DOHH2 (cell line): ENCODE measurements around the gene NME7.

ENCODE experiments used
- H3F3A ChIP-seq: fragments of 200-600 bp; sonication (generic), shearing (Covaris generic); 2 replicates; pipeline ENCODE4 v1.6.0; 2016; ENCODE audit warnings: antibody characterized with exemption, mild to moderate bottlenecking; ENCODE audit not compliant: control insufficient read depth, insufficient read depth
- H3K27ac ChIP-seq: fragments of 200-600 bp; sonication (generic); 2 replicates; pipeline ENCODE4 v1.5.1; 2014; ENCODE audit warnings: low read depth, mild to moderate bottlenecking, low read length, moderate library complexity
- H3K27me3 ChIP-seq: fragments of 200-600 bp; sonication (generic); 2 replicates; pipeline ENCODE4 v1.6.1; 2014; ENCODE audit warnings: mild to moderate bottlenecking, low read length, mixed read lengths; ENCODE audit not compliant: control insufficient read depth
- H3K36me3 ChIP-seq: fragments of 200-600 bp; sonication (generic); 2 replicates; pipeline ENCODE4 v1.6.1; 2014; ENCODE audit warnings: mild to moderate bottlenecking, low read length, moderate library complexity, mixed read lengths; ENCODE audit not compliant: control insufficient read depth
- H3K4me1 ChIP-seq: fragments of 200-600 bp; sonication (generic); 2 replicates; pipeline ENCODE4 v1.6.1; 2014; ENCODE audit warnings: mild to moderate bottlenecking, low read length, mixed read lengths; ENCODE audit not compliant: control insufficient read depth
- H3K4me2 ChIP-seq: fragments of 200-600 bp; sonication (generic); 2 replicates; pipeline ENCODE4 v1.6.0; 2014; ENCODE audit warnings: mild to moderate bottlenecking, low read length, moderate library complexity
- H3K4me3 ChIP-seq: fragments of 200-600 bp; sonication (generic); 2 replicates; pipeline ENCODE4 v1.5.1; 2014; ENCODE audit warnings: mild to moderate bottlenecking, low read length, mixed read lengths
- H3K79me2 ChIP-seq: fragments of 200-600 bp; sonication (generic); 2 replicates; pipeline ENCODE4 v1.6.1; 2014; ENCODE audit warnings: mild to moderate bottlenecking, low read length, mixed read lengths; ENCODE audit not compliant: control insufficient read depth
- H3K9me2 ChIP-seq: fragments of 200-600 bp; sonication (generic); replicated peaks from 2 replicates; pipeline ENCODE4 v1.6.1; 2014; ENCODE audit warnings: mild to moderate bottlenecking, low read length, mixed read lengths; ENCODE audit not compliant: control insufficient read depth
- H3K9me3 ChIP-seq: fragments of 200-600 bp; sonication (generic); 2 replicates; pipeline ENCODE4 v1.6.1; 2014; ENCODE audit warnings: antibody characterized with exemption, low read length, mixed read lengths; ENCODE audit not compliant: control insufficient read depth, insufficient read depth
- H4K20me1 ChIP-seq: fragments of 200-600 bp; sonication (generic); 2 replicates; pipeline ENCODE4 v1.6.0; 2014; ENCODE audit warnings: low read depth, mild to moderate bottlenecking, antibody characterized with exemption, low read length, moderate library complexity; ENCODE audit not compliant: control insufficient read depth, insufficient read depth
- EZH2phosphoT487 ChIP-seq: fragments of 200-600 bp; sonication (generic); IDR thresholded peaks from 2 replicates; pipeline ENCODE4 v1.6.1; 2017; ENCODE audit warnings: borderline replicate concordance, mild to moderate bottlenecking, antibody characterized with exemption, low read length, moderate library complexity, mixed read lengths
- TF ChIP-seq, protein P1 (sequence below): fragments of 200-600 bp; sonication (generic); IDR thresholded peaks from one replicate; pipeline ENCODE4 v1.5.1; 2014; ENCODE audit warnings: antibody characterized with exemption, mild to moderate bottlenecking, low read depth, low read length; ENCODE audit not compliant: poor library complexity, severe bottlenecking

The NME7 gene

GRCh38 chr1:169312084-169312954, 55.3 kb downstream of the NME7 start:
- Histone ChIP-seq H3K27me3 (no peaks in the 10 kb centered on the region), H3K4me3 (no peak overlapping the region), H4K20me1 (no peaks in the 10 kb centered on the region), H3K4me2 (no peak overlapping the region), H3K36me3 (no peaks in the 10 kb centered on the region), H3K9me2 (no peaks in the 10 kb centered on the region), H3K4me1 (no peaks in the 10 kb centered on the region), H3K79me2 (no peaks in the 10 kb centered on the region), H3K27ac (no peak overlapping the region), H3F3A (no peaks in the 10 kb centered on the region), H3K9me3 (no peaks in the 10 kb centered on the region)
- TF ChIP-seq EZH2phosphoT487, result no peak
- TF ChIP-seq, protein P1, sequence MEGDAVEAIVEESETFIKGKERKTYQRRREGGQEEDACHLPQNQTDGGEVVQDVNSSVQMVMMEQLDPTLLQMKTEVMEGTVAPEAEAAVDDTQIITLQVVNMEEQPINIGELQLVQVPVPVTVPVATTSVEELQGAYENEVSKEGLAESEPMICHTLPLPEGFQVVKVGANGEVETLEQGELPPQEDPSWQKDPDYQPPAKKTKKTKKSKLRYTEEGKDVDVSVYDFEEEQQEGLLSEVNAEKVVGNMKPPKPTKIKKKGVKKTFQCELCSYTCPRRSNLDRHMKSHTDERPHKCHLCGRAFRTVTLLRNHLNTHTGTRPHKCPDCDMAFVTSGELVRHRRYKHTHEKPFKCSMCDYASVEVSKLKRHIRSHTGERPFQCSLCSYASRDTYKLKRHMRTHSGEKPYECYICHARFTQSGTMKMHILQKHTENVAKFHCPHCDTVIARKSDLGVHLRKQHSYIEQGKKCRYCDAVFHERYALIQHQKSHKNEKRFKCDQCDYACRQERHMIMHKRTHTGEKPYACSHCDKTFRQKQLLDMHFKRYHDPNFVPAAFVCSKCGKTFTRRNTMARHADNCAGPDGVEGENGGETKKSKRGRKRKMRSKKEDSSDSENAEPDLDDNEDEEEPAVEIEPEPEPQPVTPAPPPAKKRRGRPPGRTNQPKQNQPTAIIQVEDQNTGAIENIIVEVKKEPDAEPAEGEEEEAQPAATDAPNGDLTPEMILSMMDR, result no peak

- Histone ChIP-seq H4K20me1 (no peaks in the 10 kb centered on the region), H3K27ac (no peak overlapping the region), H3K4me2 (no peak overlapping the region), H3K79me2 (no peaks in the 10 kb centered on the region), H3F3A (no peaks in the 10 kb centered on the region), H3K36me3 (no peaks in the 10 kb centered on the region), H3K27me3 (no peaks in the 10 kb centered on the region), H3K4me3 (no peak overlapping the region), H3K9me3 (no peaks in the 10 kb centered on the region), H3K9me2 (no peaks in the 10 kb centered on the region), H3K4me1 (no peaks in the 10 kb centered on the region)
- TF ChIP-seq EZH2phosphoT487, result no peak
- TF ChIP-seq, protein P1, result no peak
Observed at GRCh38 chr1:169309178-169310166, 58.1 kb downstream of the NME7 start.

GRCh38 chr1:169308313-169309039, 59.1 kb downstream of the NME7 start:
- no peaks in the 10 kb centered on the region for H3K79me2 ChIP-seq
- H4K20me1 ChIP-seq, result no peaks in the 10 kb centered on the region
- H3K27ac ChIP-seq, result no peak overlapping the region
- H3K4me3 ChIP-seq, result no peak overlapping the region
- H3K4me2 ChIP-seq, result no peak overlapping the region
- no peak for TF ChIP-seq EZH2phosphoT487
- H3K4me1 ChIP-seq, result no peaks in the 10 kb centered on the region
- no peaks in the 10 kb centered on the region for H3K9me2 ChIP-seq
- H3K9me3 ChIP-seq, result no peaks in the 10 kb centered on the region
- H3F3A ChIP-seq, result no peaks in the 10 kb centered on the region
- no peaks in the 10 kb centered on the region for H3K36me3 ChIP-seq
- H3K27me3 ChIP-seq, result no peaks in the 10 kb centered on the region
